GM13976 (cell line): Measurements from ENCODE around the gene TOPORS.
"Not testable (repeated sequence)": the region's sequence is repeated elsewhere in the genome, so short reads cannot be mapped to it uniquely, and the experiment has no call there.

Source experiments
- DNase-seq: peaks from one replicate; pipeline ENCODE4 v3.0.0; 2012; ENCODE audit warnings: low spot score
- CTCF ChIP-seq: IDR thresholded peaks from 2 replicates; pipeline ENCODE4 v1.5.1; 2012; ENCODE audit warnings: borderline replicate concordance, mild to moderate bottlenecking; ENCODE audit not compliant: insufficient read depth; ENCODE audit errors: extremely low read depth, missing control alignments, control extremely low read depth
- in situ Hi-C: fragments of 300-500 bp; cut with MboI; formaldehyde crosslinking; loops from one replicate; pipeline ENCODE4 v1.12.0; 2022; ENCODE audit warnings: low sequenced_read_pairs, mixed read lengths, inconsistent platforms; ENCODE audit not compliant: unreplicated experiment

Gene TOPORS

DNA sequence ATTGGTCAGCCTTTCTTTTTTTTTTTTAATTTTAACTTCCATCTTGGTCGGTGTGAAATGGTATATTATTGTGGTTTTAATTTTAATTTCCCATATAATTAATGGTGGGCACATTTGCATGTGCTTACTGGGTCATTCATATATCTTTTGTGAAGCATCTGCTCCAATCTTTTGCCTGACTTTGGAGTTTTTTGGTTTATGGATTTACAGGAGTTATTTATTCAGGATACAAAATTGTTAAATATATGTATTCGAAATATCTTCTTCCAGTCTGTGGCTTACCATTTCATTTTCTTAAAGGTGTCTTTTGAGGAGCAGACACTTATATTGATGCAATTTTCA is 25.7 kb downstream of the TOPORS start:
- no peak for DNase-seq
- TF ChIP-seq CTCF: no peak
- in situ Hi-C loops: no loop called here

DNA sequence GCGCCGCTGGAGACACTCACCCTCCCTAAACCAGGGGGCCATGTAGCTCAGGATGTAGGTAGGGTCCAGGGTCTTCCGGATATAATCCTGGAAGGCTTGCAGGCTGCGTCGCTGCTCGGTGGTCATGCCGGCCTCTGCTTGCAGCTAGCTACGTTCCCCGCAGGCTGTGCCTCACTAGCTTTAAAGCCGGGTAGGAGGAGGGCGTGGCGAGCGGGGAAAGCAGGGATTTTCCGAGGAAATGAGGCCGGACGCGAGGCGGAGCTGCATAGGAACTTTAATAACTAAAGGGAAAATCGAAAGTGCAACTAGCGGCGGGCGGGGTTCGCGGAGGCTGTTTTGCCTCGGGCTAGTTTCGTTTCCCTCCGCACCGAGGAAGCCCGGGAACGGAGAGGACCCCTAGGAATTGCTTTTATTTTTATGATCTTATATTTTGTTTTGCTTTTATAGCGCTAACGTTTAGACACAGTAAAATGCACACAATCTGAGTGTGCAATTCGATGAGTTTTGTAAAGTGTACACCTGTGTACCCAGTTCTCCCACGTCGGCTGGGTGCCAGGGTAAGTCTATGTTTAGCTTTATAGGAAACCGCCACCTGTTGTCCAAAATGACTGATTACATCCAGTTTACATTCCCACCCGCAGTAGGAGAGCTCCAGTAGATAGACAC is 26.2 kb downstream of the TOPORS start, which contains the start of gene RIGI:
RIGI (minus strand) TSS at position 156 of the 666 bp plus-strand sequence; CDS start at position 126, 30 bp downstream.
- no peak for TF ChIP-seq CTCF
- in situ Hi-C loops: no loop called here
- DNase-seq: peak; percentile 50

DNA sequence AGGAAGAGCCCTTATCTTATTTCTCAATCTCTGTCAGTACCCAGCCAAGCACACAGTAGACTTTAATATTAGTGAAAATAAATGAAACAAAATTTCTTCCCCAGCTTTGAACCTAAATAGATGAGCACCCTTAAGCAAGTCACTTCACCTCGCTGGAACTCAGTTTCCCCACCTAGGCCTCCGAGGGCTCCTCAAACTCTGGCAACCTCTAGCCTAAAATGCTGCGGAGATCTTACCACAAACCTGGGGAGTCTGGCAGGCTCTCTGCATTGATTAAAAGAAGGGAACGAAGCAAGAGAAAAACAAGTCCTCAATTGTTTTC is 26.7 kb downstream of the TOPORS start:
- in situ Hi-C loops: no loop called here
- no peak for DNase-seq
- no peak for TF ChIP-seq CTCF

DNA sequence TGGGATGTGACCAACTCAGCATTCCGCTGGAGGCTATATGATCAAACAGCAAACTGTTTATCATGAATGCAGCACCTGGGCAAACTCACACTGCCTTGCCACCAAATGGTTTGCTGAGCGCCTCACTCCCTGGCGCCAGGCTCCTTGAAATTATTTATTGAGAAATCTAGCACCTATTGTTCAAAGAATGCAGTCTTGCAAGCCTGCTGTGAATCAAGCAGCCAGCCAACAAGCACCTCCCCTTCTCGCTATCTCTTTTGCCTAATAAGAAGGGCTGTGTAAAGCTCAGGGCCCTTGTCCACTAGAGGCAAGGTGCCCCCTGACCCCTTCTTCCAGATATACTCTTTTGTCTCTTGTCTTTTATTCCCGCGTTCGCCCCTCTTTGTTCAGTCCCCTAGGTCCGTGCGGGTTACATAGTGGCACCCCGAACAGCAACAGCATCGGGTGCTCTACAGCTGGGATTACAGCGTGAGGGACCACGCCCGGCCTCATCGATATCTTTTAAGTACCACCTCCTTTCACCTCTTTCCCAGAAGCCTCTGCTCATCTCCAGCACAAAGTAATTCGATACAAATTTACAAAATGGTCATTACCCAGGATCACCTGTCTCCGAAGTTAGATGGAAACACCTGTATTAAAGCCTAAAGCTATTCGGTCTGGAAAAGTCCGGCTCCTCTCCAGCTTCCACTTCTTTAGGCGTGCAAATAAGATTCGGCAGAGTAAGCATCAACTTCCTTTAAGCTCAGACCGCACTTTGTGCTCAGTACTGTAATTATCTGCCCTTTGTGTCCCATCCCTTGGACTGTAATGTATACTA is 27.3 kb downstream of the TOPORS start:
- no peak for TF ChIP-seq CTCF
- no peak for DNase-seq
- in situ Hi-C loops: no loop called here

GRCh38 chr9:32524558-32524891 is 27.9 kb downstream of the TOPORS start:
- in situ Hi-C loops, DNase-seq: not testable (repeated sequence)

DNA sequence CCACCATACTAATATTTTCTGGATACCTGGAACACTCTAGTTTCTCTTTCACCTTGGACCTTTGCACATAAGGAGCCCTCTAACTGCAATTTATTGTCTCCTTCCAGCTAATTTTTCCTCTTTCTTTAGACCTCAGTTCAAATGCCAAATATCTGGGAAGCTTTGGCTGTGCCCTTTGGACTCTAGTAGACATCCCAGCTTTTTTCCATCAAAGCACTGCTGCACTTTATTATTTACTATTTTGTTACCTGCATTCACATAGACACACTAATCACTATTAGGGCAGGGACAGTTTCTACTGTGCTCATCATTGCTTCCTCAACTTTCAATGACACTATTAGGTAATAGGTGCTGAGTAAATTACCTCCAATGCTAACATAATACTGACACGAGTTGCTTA is 28.5 kb downstream of the TOPORS start:
- DNase-seq: no peak
- in situ Hi-C loops: no loop called here
- TF ChIP-seq CTCF: no peak

DNA sequence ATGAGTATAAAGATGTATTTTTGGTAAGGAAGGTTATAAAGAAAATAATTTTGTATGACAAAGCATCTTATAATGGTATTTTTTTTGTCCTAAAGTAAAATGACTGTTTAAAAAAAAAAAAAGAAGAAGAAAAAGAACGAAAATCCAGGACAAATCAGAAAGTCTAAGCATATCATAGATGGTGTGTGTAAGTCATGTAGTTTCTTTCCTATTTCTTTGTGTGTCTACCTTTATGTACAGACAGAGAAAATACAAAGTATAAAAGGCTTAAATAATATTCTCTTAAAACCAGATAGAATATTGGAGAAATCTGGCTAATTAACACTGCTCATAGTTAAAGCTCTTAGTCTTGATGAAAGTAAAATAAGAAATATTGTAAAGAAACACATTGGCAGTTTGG is 34.1 kb downstream of the TOPORS start:
- no peak for DNase-seq
- in situ Hi-C loops: no loop called here
- TF ChIP-seq CTCF: no peak
